MM.1S (cell line): ENCODE measurements around the gene STX10.

Experiments used
- CTCF ChIP-seq: fragments of 300-600 bp; sonication (generic); IDR thresholded peaks from 2 replicates; pipeline ENCODE4 v1.5.1; 2016; ENCODE audit warnings: antibody characterized with exemption, low read length, mixed read lengths
- EZH2 ChIP-seq: fragments of 300-600 bp; sonication (generic); optimal IDR thresholded peaks from 2 replicates; pipeline ENCODE3; 2017; ENCODE audit warnings: low read depth, mild to moderate bottlenecking, antibody characterized with exemption, low read length, mixed read lengths
- EZH2phosphoT487 ChIP-seq: fragments of 300-600 bp; sonication (generic); IDR thresholded peaks from 2 replicates; pipeline ENCODE4 v1.6.1; 2018; ENCODE audit warnings: antibody characterized with exemption, low read length

GRCh38 chr19:13103581-13104359 lies 46.4 kb downstream of the STX10 start:
- TF ChIP-seq CTCF: no peak
- TF ChIP-seq EZH2phosphoT487: no peak
- TF ChIP-seq EZH2: no peak
